IPS DF 4.7 (cell line): ENCODE results near the gene NDUFV2.

Experiments
- DNase-seq: peaks from one replicate; pipeline ENCODE4 v3.0.0-alpha.2; 2013; ENCODE audit warnings: low spot score; ENCODE audit errors: extremely low read depth

NDUFV2 gene

GRCh38 chr18:9117980-9118841 is 15.7 kb downstream of the NDUFV2 start:
- DNase-seq = no peak

GRCh38 chr18:9120796-9121195 is 18.3 kb downstream of the NDUFV2 start:
- no peak for DNase-seq

- no peak for DNase-seq
Measured at GRCh38 chr18:9123520-9123919, 21.0 kb downstream of the NDUFV2 start.

GRCh38 chr18:9124824-9125223 is 22.3 kb downstream of the NDUFV2 start:
- DNase-seq = no peak

- DNase-seq = no peak
Measured at GRCh38 chr18:9126337-9126736, 23.8 kb downstream of the NDUFV2 start.

- no peak for DNase-seq
Measured at GRCh38 chr18:9130195-9130594, 27.7 kb downstream of the NDUFV2 start.

GRCh38 chr18:9130806-9131205 is 28.3 kb downstream of the NDUFV2 start:
- no peak for DNase-seq

- DNase-seq = no peak
Measured at GRCh38 chr18:9132628-9133027, 30.1 kb downstream of the NDUFV2 start.

- DNase-seq = no peak
Measured at GRCh38 chr18:9133225-9133624, 30.7 kb downstream of the NDUFV2 start.

GRCh38 chr18:9135081-9135911 is 32.8 kb downstream of the NDUFV2 start:
- DNase-seq = no peak

- no peak for DNase-seq
Measured at GRCh38 chr18:9135912-9136314, 33.4 kb downstream of the NDUFV2 start.

GRCh38 chr18:9136315-9137155 is 34.0 kb downstream of the NDUFV2 start, which contains the start of gene ANKRD12:
ANKRD12 (plus strand) TSS chr18:9136781; CDS start chr18:9182433, 45,652 bp downstream.
- peak; percentile 68 for DNase-seq

- DNase-seq = no peak
Measured at GRCh38 chr18:9137168-9138066, 34.9 kb downstream of the NDUFV2 start.

GRCh38 chr18:9139400-9140039 is 37.0 kb downstream of the NDUFV2 start:
- no peak for DNase-seq

- DNase-seq = no peak
Measured at GRCh38 chr18:9140381-9140780, 37.9 kb downstream of the NDUFV2 start.

GRCh38 chr18:9140984-9141383 is 38.5 kb downstream of the NDUFV2 start:
- DNase-seq = no peak

- DNase-seq = no peak
Measured at GRCh38 chr18:9146224-9146623, 43.7 kb downstream of the NDUFV2 start.

- no peak for DNase-seq
Measured at GRCh38 chr18:9147440-9148202, 45.1 kb downstream of the NDUFV2 start.

- no peak for DNase-seq
Measured at GRCh38 chr18:9148203-9148552, 45.7 kb downstream of the NDUFV2 start.
